Pancreas (tissue), 10 donors: Measurements from ENCODE around the gene CDH12. TPM values are rescaled to one million over a fixed set of nuclear protein-coding genes. Genes with fewer than 3 reads are reported as not detected.

Experiments
- ATAC-seq, 4 donors: fragments of 200-7000 bp; cut with Tn5 transposase; one replicate each; pipeline versions ENCODE4 v1.8.0 to v1.9.1; 2020; ENCODE audit warnings: mild to moderate bottlenecking in 4 of 4, moderate library complexity in 4 of 4
- DNase-seq, 6 donors: peaks; one replicate each; pipeline ENCODE4 v3.0.0-alpha.2; 2020
- FAIRE-seq: peaks from 2 replicates; lab custom pipeline; 2012; peaks lifted over from hg19 to GRCh38; lab: Jason Lieb, UNC
- H3K27ac ChIP-seq, 4 donors: fragments of 200-600 bp; sonication (generic); 1 replicate in 3 of 4; 2 replicates in 1 of 4; pipeline versions ENCODE4 v1.5.0 to v1.8.0; 2020
- H3K27me3 ChIP-seq, 4 donors: fragments of 200-600 bp; one replicate each; pipeline ENCODE4 v1.8.0; 2021
- H3K36me3 ChIP-seq, 3 donors: fragments of 200-600 bp; sonication (generic) in 1 of 3; one replicate each; pipeline versions ENCODE4 v1.5.0 to v1.8.0; 2020 to 2021
- H3K4me1 ChIP-seq, 3 donors: fragments of 200-600 bp; one replicate each; pipeline ENCODE4 v1.8.0; 2021
- H3K4me3 ChIP-seq, 4 donors: fragments of 200-600 bp; sonication (generic) in 2 of 4; one replicate each; pipeline versions ENCODE4 v1.5.0 to v1.8.0; 2020 to 2021
- H3K9me3 ChIP-seq, 4 donors: fragments of 200-600 bp; one replicate each; pipeline ENCODE4 v1.8.0; 2021
- WGBS, 2 donors: extraction: QIAGEN DNeasy Blood & Tissue Kit; methylation state at CpG; one replicate each; pipeline ENCODE4 v1.1.7; 2013; 5-methylcytosine and 5-hydroxymethylcytosine counted together
- intact Hi-C, 3 donors: fragments of 100-400 bp; cut with DNase I; formaldehyde crosslinking; loops; one replicate each; pipeline versions ENCODE4 v1.11.1 to v1.14.2; 2022
- polyA plus RNA-seq, 2 donors: library from polyadenylated mRNA; stranded (reverse); fragments of 200-250 nt; gene quantifications; one replicate each; pipeline ENCODE4 v1.2.3, GENCODE V29; 2013
- total RNA-seq, 6 donors: library from RNA; stranded (reverse); fragmentation: NEBNext Ultra II Directional in 4 of 6; extraction: Animal tissue kit (Norgen Biotek cat#: 25700) in 4 of 6; gene quantifications; one replicate each; pipeline versions ENCODE4 v1.2.1 to v1.2.4, GENCODE V29; 2021 to 2023
- TF ChIP-seq, protein P1 (sequence below), 4 donors: fragments of 200-600 bp; sonication (generic) in 3 of 4; IDR thresholded peaks; one replicate each; pipeline versions ENCODE4 v1.5.0 to v1.8.0; 2021; ENCODE audit warnings: antibody characterized with exemption in 4 of 4
- donor health status: healthy with polysubstance abuse.
- donor health status: DM: no; HTN: no; CAD: no; lungs with moderate emphysema.
- donor health status: DM: no; HTN: no; CAD: no.
- donor health status: control.
- donor health status: control.
- donor health status: Bipolar disorder and iron deficiency.
- donor health status: DM: yes; HTN: yes; CAD: no.
- donor health status: DM: no; HTN: no; CAD: no.
- donor health status: DM: no; HTN: no; CAD: no.
- donor health status: DM: yes; HTN: yes; CAD: no.

The CDH12 gene
- total and polyA plus RNA-seq, 8 donors: 0.12 to 0.31 (median 0.17) TPM; not detected in 4

- Histone ChIP-seq H3K27ac (no peak overlapping the region), H3K4me1 (no peaks in the 10 kb centered on the region), H3K36me3 (no peaks in the 10 kb centered on the region), H3K27me3 (no peaks in the 10 kb centered on the region), H3K4me3 (no peak overlapping the region), H3K9me3 (no peaks in the 10 kb centered on the region)
- TF ChIP-seq, protein P1, sequence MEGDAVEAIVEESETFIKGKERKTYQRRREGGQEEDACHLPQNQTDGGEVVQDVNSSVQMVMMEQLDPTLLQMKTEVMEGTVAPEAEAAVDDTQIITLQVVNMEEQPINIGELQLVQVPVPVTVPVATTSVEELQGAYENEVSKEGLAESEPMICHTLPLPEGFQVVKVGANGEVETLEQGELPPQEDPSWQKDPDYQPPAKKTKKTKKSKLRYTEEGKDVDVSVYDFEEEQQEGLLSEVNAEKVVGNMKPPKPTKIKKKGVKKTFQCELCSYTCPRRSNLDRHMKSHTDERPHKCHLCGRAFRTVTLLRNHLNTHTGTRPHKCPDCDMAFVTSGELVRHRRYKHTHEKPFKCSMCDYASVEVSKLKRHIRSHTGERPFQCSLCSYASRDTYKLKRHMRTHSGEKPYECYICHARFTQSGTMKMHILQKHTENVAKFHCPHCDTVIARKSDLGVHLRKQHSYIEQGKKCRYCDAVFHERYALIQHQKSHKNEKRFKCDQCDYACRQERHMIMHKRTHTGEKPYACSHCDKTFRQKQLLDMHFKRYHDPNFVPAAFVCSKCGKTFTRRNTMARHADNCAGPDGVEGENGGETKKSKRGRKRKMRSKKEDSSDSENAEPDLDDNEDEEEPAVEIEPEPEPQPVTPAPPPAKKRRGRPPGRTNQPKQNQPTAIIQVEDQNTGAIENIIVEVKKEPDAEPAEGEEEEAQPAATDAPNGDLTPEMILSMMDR (IDR thresholded peaks at IDR 0.05): no peak
- ATAC-seq (no peak), FAIRE-seq (no peak), DNase-seq (no peak)
- intact Hi-C loops: no loop called here
- 36 to 40% methylated on average over 1 of the region's 1 CpG for WGBS, 2 donors
These were observed 794.5 kb downstream of the CDH12 start for GRCh38 chr5:22058620-22059019.

DNA sequence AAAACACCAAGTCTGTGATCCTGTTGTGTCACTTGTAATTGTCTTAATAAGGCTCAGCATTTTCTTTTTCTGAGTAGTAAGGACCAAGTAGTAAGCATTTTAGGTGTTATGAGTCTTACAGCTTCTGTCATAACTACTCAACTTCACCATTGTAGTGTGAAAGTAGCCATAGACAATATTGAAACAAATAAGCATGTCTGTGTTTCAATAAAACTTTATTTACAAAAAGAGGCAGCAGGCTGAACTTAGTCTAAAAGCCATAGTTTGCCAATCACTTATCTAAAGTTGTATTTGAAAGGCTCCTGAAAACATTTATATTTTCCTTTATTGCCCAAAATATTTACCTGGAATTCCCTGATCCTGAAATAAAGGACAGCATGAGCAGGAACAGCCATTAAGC lies 796.1 kb downstream of the CDH12 start:
- H3K4me3 ChIP-seq: no peak overlapping the region
- H3K36me3 ChIP-seq: no peaks in the 10 kb centered on the region
- no peak for ATAC-seq
- no peaks in the 10 kb centered on the region for H3K27me3 ChIP-seq
- FAIRE-seq: no peak
- intact Hi-C loops: no loop called here
- H3K4me1 ChIP-seq: no peaks in the 10 kb centered on the region
- H3K9me3 ChIP-seq: no peaks in the 10 kb centered on the region
- TF ChIP-seq, protein P1 (IDR thresholded peaks at IDR 0.05): no peak
- H3K27ac ChIP-seq: no peak overlapping the region
- DNase-seq: no peak

DNA sequence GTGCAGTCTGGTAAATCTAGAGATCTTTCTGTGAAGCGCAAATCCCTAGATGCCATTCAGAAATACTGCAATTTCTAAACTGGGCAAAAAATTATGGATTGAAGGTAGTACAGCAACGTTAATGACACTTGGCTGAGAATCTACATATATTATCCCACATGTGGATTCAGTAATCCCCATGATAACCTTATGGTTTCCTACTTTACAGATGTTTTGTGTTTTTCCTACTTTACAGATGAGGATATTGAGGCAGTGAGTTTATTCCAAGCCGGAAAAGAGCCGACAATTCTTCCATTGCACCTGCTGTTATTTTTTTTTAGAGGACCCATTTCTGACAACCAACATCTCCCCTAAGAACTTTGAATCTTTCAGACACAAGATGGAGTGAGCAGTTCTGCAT lies 796.5 kb downstream of the CDH12 start:
- Histone ChIP-seq H3K27ac (no peak overlapping the region), H3K4me1 (no peaks in the 10 kb centered on the region), H3K36me3 (no peaks in the 10 kb centered on the region), H3K27me3 (no peaks in the 10 kb centered on the region), H3K9me3 (no peaks in the 10 kb centered on the region), H3K4me3 (no peak overlapping the region)
- no peak for DNase-seq
- no peak for FAIRE-seq
- ATAC-seq: no peak
- intact Hi-C loops: no loop called here
- WGBS, 2 donors: 72 to 82% methylated on average over 4 of the region's 4 CpGs
- TF ChIP-seq, protein P1 (IDR thresholded peaks at IDR 0.05): no peak

GRCh38 chr5:22053195-22053594 lies 799.9 kb downstream of the CDH12 start:
- no peak for ATAC-seq
- TF ChIP-seq, protein P1 (IDR thresholded peaks at IDR 0.05): no peak
- Histone ChIP-seq H3K27me3 (no peaks in the 10 kb centered on the region), H3K4me1 (no peaks in the 10 kb centered on the region), H3K36me3 (no peaks in the 10 kb centered on the region), H3K9me3 (no peaks in the 10 kb centered on the region), H3K4me3 (no peak overlapping the region), H3K27ac (no peak overlapping the region)
- 59 to 80% methylated on average over 2 of the region's 2 CpGs for WGBS, 2 donors
- intact Hi-C loops: no loop called here
- no peak for FAIRE-seq
- no peak for DNase-seq

DNA sequence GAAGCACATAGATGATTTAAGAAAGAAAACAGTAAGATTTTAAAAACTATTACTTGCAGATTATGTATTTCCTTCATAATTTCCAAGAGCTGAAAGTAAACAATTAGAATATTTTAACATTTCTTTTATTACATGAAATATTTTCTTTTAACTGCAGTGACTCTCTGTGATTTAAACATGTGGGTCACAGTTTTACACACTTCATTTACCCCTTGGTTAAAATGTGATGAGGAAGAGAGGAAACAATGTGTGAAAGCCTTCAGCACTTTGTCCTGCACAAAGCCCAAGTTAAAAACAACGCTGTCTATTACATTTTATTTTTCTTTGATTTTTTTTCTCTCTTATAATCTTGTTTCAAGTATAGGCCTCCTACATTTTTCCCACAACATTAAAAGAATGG lies 801.3 kb downstream of the CDH12 start:
- TF ChIP-seq, protein P1 (IDR thresholded peaks at IDR 0.05): no peak
- Histone ChIP-seq H3K4me3 (no peak overlapping the region), H3K4me1 (no peaks in the 10 kb centered on the region), H3K27ac (no peak overlapping the region), H3K9me3 (no peaks in the 10 kb centered on the region), H3K27me3 (no peaks in the 10 kb centered on the region), H3K36me3 (no peaks in the 10 kb centered on the region)
- no peak for DNase-seq
- intact Hi-C loops: no loop called here
- no peak for ATAC-seq
- FAIRE-seq: no peak
- WGBS, 2 donors: 61 to 79% methylated on average over 1 of the region's 1 CpG
